PC-9 (cell line): Measurements from ENCODE around the gene SLC2A9. TPM values are rescaled to one million over a fixed set of nuclear protein-coding genes. Genes with fewer than 3 reads are reported as not detected.

Source experiments
- BruUV-seq: library from RNA; stranded (reverse); fragments of 400-500 nt; replicated peaks from 2 replicates; lab custom pipeline; 2021; lab: Mats Ljungman, UMichigan
- CTCF ChIA-PET: fragments of 300-600 bp; sonication (Branson Sonifier 250); formaldehyde crosslinking; loops from one replicate; lab custom pipeline; 2022; ENCODE audit warnings: antibody characterized with exemption; lab: Charles Lee
- POLR2A ChIA-PET: fragments of 300-600 bp; sonication (Branson Sonifier 250); formaldehyde crosslinking; loops from one replicate; lab custom pipeline; 2022; ENCODE audit warnings: antibody characterized with exemption; ENCODE audit not compliant: unreplicated experiment; lab: Charles Lee
- DNase-seq, 2 experiments: peaks; one replicate each; pipeline versions ENCODE4 v3.0.0 to v3.0.0-alpha.2; 2015 to 2022; ENCODE audit warnings: mixed read lengths in 1 of 2
- H2AFZ ChIP-seq: fragments of 200-600 bp; sonication (generic); 2 replicates; pipeline ENCODE4 v1.8.1; 2017; ENCODE audit warnings: antibody characterized with exemption
- H3F3A ChIP-seq: fragments of 200-600 bp; sonication (generic); 2 replicates; pipeline ENCODE4 v1.8.1; 2017; ENCODE audit warnings: antibody characterized with exemption, mild to moderate bottlenecking, low read depth; ENCODE audit not compliant: insufficient read depth
- H3K27ac ChIP-seq: fragments of 200-600 bp; sonication (generic); 2 replicates; pipeline ENCODE4 v1.6.1; 2016; ENCODE audit warnings: mixed run types
- H3K27me3 ChIP-seq: fragments of 200-600 bp; sonication (generic); 2 replicates; pipeline ENCODE4 v1.6.1; 2016; ENCODE audit warnings: low read depth, mixed run types; ENCODE audit not compliant: insufficient read depth
- H3K36me3 ChIP-seq: fragments of 200-600 bp; sonication (generic); 2 replicates; pipeline ENCODE4 v1.6.1; 2016; ENCODE audit warnings: low read depth, mixed run types
- H3K4me1 ChIP-seq: fragments of 200-600 bp; sonication (generic); replicated peaks from 2 replicates; pipeline ENCODE4 v1.6.1; 2016; ENCODE audit warnings: mixed run types; ENCODE audit not compliant: insufficient read depth
- H3K4me2 ChIP-seq: fragments of 200-600 bp; sonication (generic); 2 replicates; pipeline ENCODE4 v1.6.1; 2017; ENCODE audit warnings: mixed run types
- H3K4me3 ChIP-seq: fragments of 200-600 bp; sonication (generic); 2 replicates; pipeline ENCODE4 v1.6.1; 2016; ENCODE audit warnings: mixed run types
- H3K79me2 ChIP-seq: fragments of 200-600 bp; sonication (generic); 2 replicates; pipeline ENCODE4 v1.6.1; 2017; ENCODE audit warnings: low read depth, mixed run types
- H3K9me2 ChIP-seq: fragments of 200-600 bp; sonication (generic); 2 replicates; pipeline ENCODE4 v1.8.1; 2017; ENCODE audit warnings: mild to moderate bottlenecking; ENCODE audit not compliant: insufficient read depth
- H3K9me3 ChIP-seq: fragments of 200-600 bp; sonication (generic); 2 replicates; pipeline ENCODE4 v1.8.1; 2016; ENCODE audit warnings: low read depth; ENCODE audit not compliant: insufficient read depth
- H4K20me1 ChIP-seq: fragments of 200-600 bp; sonication (generic); 2 replicates; pipeline ENCODE4 v1.8.1; 2017; ENCODE audit not compliant: insufficient read depth
- CTCF ChIP-seq: fragments of 200-600 bp; sonication (generic); conservative IDR thresholded peaks from 2 replicates; pipeline ENCODE4 v1.6.1; 2017; ENCODE audit warnings: mixed run types, antibody characterized with exemption, mild to moderate bottlenecking, moderate library complexity
- EZH2 ChIP-seq: fragments of 200-600 bp; sonication (generic); IDR thresholded peaks from 2 replicates; pipeline ENCODE4 v1.8.0; 2017; ENCODE audit warnings: antibody characterized with exemption, low read depth
- intact Hi-C: fragments of 100-400 bp; cut with micrococcal nuclease; formaldehyde crosslinking; loops from one replicate; pipeline ENCODE4 v1.10.0; 2022; ENCODE audit not compliant: unreplicated experiment
- total RNA-seq: library from RNA; stranded (reverse); gene quantifications from 2 replicates; pipeline ENCODE4 v1.2.3, GENCODE V29; 2021

SLC2A9 gene
- total RNA-seq, 1 experiment from 2014 or later: 0.28 TPM

- TF ChIP-seq CTCF (no peak), EZH2 (no peak)
- BruUV-seq: no TSS peak
- Histone ChIP-seq H3F3A (no peaks in the 10 kb centered on the region), H3K27ac (no peak overlapping the region), H3K27me3 (no peaks in the 10 kb centered on the region), H3K9me2 (no peaks in the 10 kb centered on the region), H3K4me1 (0 out of 2 replicates have a peak, but pooled peaks cover 11% of the 10 kb centered on the region), H3K9me3 (no peaks in the 10 kb centered on the region), H3K36me3 (no peaks in the 10 kb centered on the region), H3K79me2 (no peaks in the 10 kb centered on the region), H2AFZ (no peak overlapping the region), H3K4me3 (no peak overlapping the region), H4K20me1 (no peaks in the 10 kb centered on the region), H3K4me2 (no peak overlapping the region; the same call in 1 of the 2 replicates)
- POLR2A ChIA-PET: no interaction called here
- CTCF ChIA-PET: no interaction called here
- intact Hi-C loops: no loop called here
- no peak for DNase-seq
Observed at GRCh38 chr4:9996319-9997110, 24.8 kb downstream of the SLC2A9 start.

- Histone ChIP-seq H3K4me3 (no peak overlapping the region), H3K27me3 (no peaks in the 10 kb centered on the region), H3F3A (no peaks in the 10 kb centered on the region), H3K9me3 (no peaks in the 10 kb centered on the region), H3K4me2 (no peak overlapping the region), H3K27ac (no peak overlapping the region), H2AFZ (no peak overlapping the region), H3K4me1 (0 out of 2 replicates have a peak, but pooled peaks cover 11% of the 10 kb centered on the region), H4K20me1 (no peaks in the 10 kb centered on the region), H3K9me2 (no peaks in the 10 kb centered on the region), H3K79me2 (no peaks in the 10 kb centered on the region), H3K36me3 (no peaks in the 10 kb centered on the region)
- intact Hi-C loops: no loop called here
- no TSS peak for BruUV-seq
- ChIA-PET CTCF (no interaction called here), POLR2A (no interaction called here)
- TF ChIP-seq EZH2 (no peak), CTCF (no peak)
- DNase-seq: no peak
Observed at GRCh38 chr4:9994246-9994847, 26.9 kb downstream of the SLC2A9 start.

- Histone ChIP-seq H3K4me1 (no peaks in the 10 kb centered on the region), H3K27me3 (peaks cover 3% of the 10 kb centered on the region; the same call in 1 of the 2 replicates), H3K36me3 (no peaks in the 10 kb centered on the region), H3K9me2 (no peaks in the 10 kb centered on the region), H3F3A (no peaks in the 10 kb centered on the region), H3K9me3 (no peaks in the 10 kb centered on the region), H2AFZ (no peak overlapping the region), H3K79me2 (no peaks in the 10 kb centered on the region), H3K27ac (no peak overlapping the region), H4K20me1 (no peaks in the 10 kb centered on the region), H3K4me3 (no peak overlapping the region), H3K4me2 (no peak overlapping the region)
- no TSS peak for BruUV-seq
- CTCF ChIA-PET: no interaction called here
- no peak for DNase-seq
- intact Hi-C loops: no loop called here
- no peak for TF ChIP-seq CTCF
- TF ChIP-seq EZH2: no peak
- POLR2A ChIA-PET: no interaction called here
Observed at GRCh38 chr4:9989918-9990635, 31.2 kb downstream of the SLC2A9 start.
